Pancreas (tissue), 10 donors: ENCODE data around the gene NEK11. TPM values are rescaled to one million over a fixed set of nuclear protein-coding genes. Genes with fewer than 3 reads are reported as not detected.

ENCODE experiments used
- ATAC-seq, 4 donors: fragments of 200-7000 bp; cut with Tn5 transposase; one replicate each; pipeline versions ENCODE4 v1.8.0 to v1.9.1; 2020; ENCODE audit warnings: mild to moderate bottlenecking in 4 of 4, moderate library complexity in 4 of 4
- DNase-seq, 6 donors: peaks; one replicate each; pipeline ENCODE4 v3.0.0-alpha.2; 2020
- FAIRE-seq: peaks from 2 replicates; lab custom pipeline; 2012; peaks lifted over from hg19 to GRCh38; lab: Jason Lieb, UNC
- H3K27ac ChIP-seq, 4 donors: fragments of 200-600 bp; sonication (generic); 1 replicate in 3 of 4; 2 replicates in 1 of 4; pipeline versions ENCODE4 v1.5.0 to v1.8.0; 2020
- H3K27me3 ChIP-seq, 4 donors: fragments of 200-600 bp; one replicate each; pipeline ENCODE4 v1.8.0; 2021
- H3K36me3 ChIP-seq, 3 donors: fragments of 200-600 bp; sonication (generic) in 1 of 3; one replicate each; pipeline versions ENCODE4 v1.5.0 to v1.8.0; 2020 to 2021
- H3K4me1 ChIP-seq, 3 donors: fragments of 200-600 bp; one replicate each; pipeline ENCODE4 v1.8.0; 2021
- H3K4me3 ChIP-seq, 4 donors: fragments of 200-600 bp; sonication (generic) in 2 of 4; one replicate each; pipeline versions ENCODE4 v1.5.0 to v1.8.0; 2020 to 2021
- H3K9me3 ChIP-seq, 4 donors: fragments of 200-600 bp; one replicate each; pipeline ENCODE4 v1.8.0; 2021
- WGBS, 2 donors: extraction: QIAGEN DNeasy Blood & Tissue Kit; methylation state at CpG; one replicate each; pipeline ENCODE4 v1.1.7; 2013; 5-methylcytosine and 5-hydroxymethylcytosine counted together
- intact Hi-C, 3 donors: fragments of 100-400 bp; cut with DNase I; formaldehyde crosslinking; loops; one replicate each; pipeline versions ENCODE4 v1.11.1 to v1.14.2; 2022
- polyA plus RNA-seq, 2 donors: library from polyadenylated mRNA; stranded (reverse); fragments of 200-250 nt; gene quantifications; one replicate each; pipeline ENCODE4 v1.2.3, GENCODE V29; 2013
- total RNA-seq, 6 donors: library from RNA; stranded (reverse); fragmentation: NEBNext Ultra II Directional in 4 of 6; extraction: Animal tissue kit (Norgen Biotek cat#: 25700) in 4 of 6; gene quantifications; one replicate each; pipeline versions ENCODE4 v1.2.1 to v1.2.4, GENCODE V29; 2021 to 2023
- TF ChIP-seq, protein P1 (sequence below), 4 donors: fragments of 200-600 bp; sonication (generic) in 3 of 4; IDR thresholded peaks; one replicate each; pipeline versions ENCODE4 v1.5.0 to v1.8.0; 2021; ENCODE audit warnings: antibody characterized with exemption in 4 of 4
- donor health status: healthy with polysubstance abuse.
- donor health status: DM: no; HTN: no; CAD: no; lungs with moderate emphysema.
- donor health status: DM: no; HTN: no; CAD: no.
- donor health status: control.
- donor health status: control.
- donor health status: Bipolar disorder and iron deficiency.
- donor health status: DM: yes; HTN: yes; CAD: no.
- donor health status: DM: no; HTN: no; CAD: no.
- donor health status: DM: no; HTN: no; CAD: no.
- donor health status: DM: yes; HTN: yes; CAD: no.

Gene NEK11
- total and polyA plus RNA-seq, 8 donors: 2.1 to 7.2 (median 3.3) TPM

DNA sequence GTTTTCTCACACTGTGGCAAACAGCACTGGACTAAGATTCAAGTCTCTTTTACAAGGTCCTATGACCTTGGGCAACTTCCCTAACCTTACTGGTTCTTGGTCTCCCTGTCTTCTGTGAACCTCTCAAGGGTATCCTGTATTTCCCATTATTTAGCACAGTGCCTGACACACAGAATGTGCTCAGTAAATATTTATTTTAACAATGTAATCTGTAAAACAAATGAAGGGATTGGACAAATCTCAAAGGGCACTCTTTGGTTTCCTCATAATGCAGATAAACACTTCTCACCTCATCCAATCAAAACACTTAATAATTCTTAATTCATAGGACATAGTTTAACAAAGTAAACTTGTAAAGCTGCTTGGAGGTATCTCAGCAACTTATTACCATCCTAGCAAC, 367.7 kb downstream of the NEK11 start:
- no peak overlapping the region for H3K27ac ChIP-seq
- no peaks in the 10 kb centered on the region for H3K4me1 ChIP-seq
- intact Hi-C loops: no loop called here
- DNase-seq (no peak), FAIRE-seq (no peak), ATAC-seq (peak in 2 of 4 donors; percentile 28 to 51)
- TF ChIP-seq, protein P1, sequence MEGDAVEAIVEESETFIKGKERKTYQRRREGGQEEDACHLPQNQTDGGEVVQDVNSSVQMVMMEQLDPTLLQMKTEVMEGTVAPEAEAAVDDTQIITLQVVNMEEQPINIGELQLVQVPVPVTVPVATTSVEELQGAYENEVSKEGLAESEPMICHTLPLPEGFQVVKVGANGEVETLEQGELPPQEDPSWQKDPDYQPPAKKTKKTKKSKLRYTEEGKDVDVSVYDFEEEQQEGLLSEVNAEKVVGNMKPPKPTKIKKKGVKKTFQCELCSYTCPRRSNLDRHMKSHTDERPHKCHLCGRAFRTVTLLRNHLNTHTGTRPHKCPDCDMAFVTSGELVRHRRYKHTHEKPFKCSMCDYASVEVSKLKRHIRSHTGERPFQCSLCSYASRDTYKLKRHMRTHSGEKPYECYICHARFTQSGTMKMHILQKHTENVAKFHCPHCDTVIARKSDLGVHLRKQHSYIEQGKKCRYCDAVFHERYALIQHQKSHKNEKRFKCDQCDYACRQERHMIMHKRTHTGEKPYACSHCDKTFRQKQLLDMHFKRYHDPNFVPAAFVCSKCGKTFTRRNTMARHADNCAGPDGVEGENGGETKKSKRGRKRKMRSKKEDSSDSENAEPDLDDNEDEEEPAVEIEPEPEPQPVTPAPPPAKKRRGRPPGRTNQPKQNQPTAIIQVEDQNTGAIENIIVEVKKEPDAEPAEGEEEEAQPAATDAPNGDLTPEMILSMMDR (IDR thresholded peaks at IDR 0.05): no peak
- no peaks in the 10 kb centered on the region for H3K36me3 ChIP-seq
- H3K27me3 ChIP-seq: no peaks in the 10 kb centered on the region
- H3K4me3 ChIP-seq: no peak overlapping the region
- H3K9me3 ChIP-seq: no peaks in the 10 kb centered on the region

DNA sequence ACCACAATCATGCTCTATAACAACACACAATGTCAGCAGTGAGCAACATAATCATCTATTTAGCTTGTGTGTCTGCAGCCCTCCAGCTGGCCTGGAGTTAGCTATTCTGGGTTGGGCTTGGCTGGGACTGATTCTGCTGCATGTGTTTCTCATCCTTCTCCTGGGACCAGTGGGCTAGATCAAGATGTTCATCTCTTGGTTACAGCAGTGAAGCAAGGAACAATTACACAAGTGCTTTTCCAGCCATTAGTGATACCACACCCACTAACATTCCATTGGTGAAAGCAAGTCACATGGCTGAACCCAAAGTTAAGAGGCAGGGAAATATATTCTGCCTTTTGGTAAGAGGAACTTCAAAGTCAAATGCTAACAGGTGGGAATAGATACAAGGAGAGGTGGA, 369.5 kb downstream of the NEK11 start:
- no peak overlapping the region for H3K27ac ChIP-seq
- ATAC-seq (peak in 2 of 4 donors; percentile 27 to 36), DNase-seq (no peak), FAIRE-seq (no peak)
- no peak overlapping the region for H3K4me3 ChIP-seq
- no peaks in the 10 kb centered on the region for H3K4me1 ChIP-seq
- H3K27me3 ChIP-seq: no peaks in the 10 kb centered on the region
- no peaks in the 10 kb centered on the region for H3K36me3 ChIP-seq
- no peaks in the 10 kb centered on the region for H3K9me3 ChIP-seq
- intact Hi-C loops: no loop called here
- TF ChIP-seq, protein P1 (IDR thresholded peaks at IDR 0.05): no peak

DNA sequence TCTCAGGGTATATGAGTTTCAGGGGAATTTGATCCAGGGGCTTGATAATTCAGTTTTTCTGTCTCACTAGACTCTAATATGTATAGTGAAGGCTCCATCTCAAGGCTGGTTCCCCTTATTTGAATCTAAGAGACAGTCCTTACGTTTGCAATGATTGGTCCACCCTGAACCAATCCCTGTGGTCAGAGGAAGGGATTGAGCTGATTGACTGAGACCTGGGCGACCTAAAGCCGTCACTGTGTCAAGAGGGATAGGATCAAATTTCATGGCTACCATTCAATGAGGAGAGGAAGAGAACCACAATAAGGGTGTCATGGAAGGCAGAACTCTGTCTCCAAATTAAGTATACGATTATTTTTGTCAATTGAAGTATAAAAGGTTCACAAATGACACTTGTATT, 371.2 kb downstream of the NEK11 start:
- intact Hi-C loops: no loop called here
- no peaks in the 10 kb centered on the region for H3K4me1 ChIP-seq
- no peaks in the 10 kb centered on the region for H3K27me3 ChIP-seq
- FAIRE-seq: no peak
- TF ChIP-seq, protein P1 (IDR thresholded peaks at IDR 0.05): no peak
- no peak for DNase-seq
- no peak overlapping the region for H3K27ac ChIP-seq
- WGBS, 2 donors: 62 to 73% methylated on average over 4 of the region's 4 CpGs
- no peaks in the 10 kb centered on the region for H3K9me3 ChIP-seq
- H3K4me3 ChIP-seq: no peak overlapping the region
- H3K36me3 ChIP-seq: no peaks in the 10 kb centered on the region
- no peak for ATAC-seq

Other genes starting within 250 kb of the NEK11 start
- gene ATP2C1, start 132.8 kb upstream of the NEK11 start, total RNA-seq: 10 to 100 TPM; 19.0 to 54.6 (median 23.6) TPM
- 10 to 100 TPM; 12.2 to 33.5 TPM for gene ATP2C1, start 132.8 kb upstream of the NEK11 start, polyA plus RNA-seq
- gene ASTE1, start 52 bp upstream of the NEK11 start, total RNA-seq: 1 to 10 TPM; 2.6 to 4.7 (median 3.2) TPM
- 1 to 10 TPM; 1.5 to 3.5 TPM for gene ASTE1, start 52 bp upstream of the NEK11 start, polyA plus RNA-seq